Gastroesophageal sphincter (tissue), 4 donors: ENCODE results near the gene PCDHGA1. TPM values are rescaled to one million over a fixed set of nuclear protein-coding genes. Genes with fewer than 3 reads are reported as not detected.
"Not testable (repeated sequence)": the region's sequence is repeated elsewhere in the genome, so short reads cannot be mapped to it uniquely, and the experiment has no call there.

Experiments used
- ATAC-seq: fragments of 150-250 bp; one replicate; pipeline ENCODE4 v1.9.1; 2016; ENCODE audit warnings: mild to moderate bottlenecking, moderate library complexity
- H3K27ac ChIP-seq, 4 donors: fragments of 200-600 bp; sonication (generic) in 3 of 4; 1 replicate in 3 of 4; 2 replicates in 1 of 4; pipeline ENCODE4 v1.5.1; 2016 to 2019
- H3K27me3 ChIP-seq: fragments of 200-600 bp; sonication (generic); one replicate; pipeline ENCODE4 v1.5.1; 2019
- H3K36me3 ChIP-seq, 2 donors: fragments of 200-600 bp; sonication (generic); one replicate each; pipeline ENCODE4 v1.5.1; 2019; ENCODE audit warnings: control low read depth in 1 of 2
- H3K4me1 ChIP-seq, 3 donors: fragments of 200-600 bp; sonication (generic); 1 replicate in 2 of 3; 2 replicates in 1 of 3; pipeline ENCODE4 v1.5.1; 2016 to 2019; ENCODE audit warnings: control low read depth in 2 of 3
- H3K4me3 ChIP-seq, 2 donors: fragments of 200-600 bp; sonication (generic); one replicate each; pipeline ENCODE4 v1.5.1; 2019; ENCODE audit warnings: mild to moderate bottlenecking in 1 of 2, moderate library complexity in 1 of 2
- H3K9me3 ChIP-seq, 3 donors: fragments of 200-600 bp; sonication (generic); one replicate each; pipeline ENCODE4 v1.5.1; 2017 to 2019; ENCODE audit warnings: control low read depth in 2 of 3
- EP300 ChIP-seq: sonication (generic); formaldehyde crosslinking; IDR thresholded peaks from one replicate; pipeline ENCODE4 v1.6.1; 2017; ENCODE audit warnings: antibody characterized with exemption, mild to moderate bottlenecking
- POLR2A ChIP-seq, 2 donors: fragments of 450-650 bp; IDR thresholded peaks; one replicate each; pipeline ENCODE4 v1.6.1; 2017; ENCODE audit warnings: antibody characterized with exemption in 2 of 2, mild to moderate bottlenecking in 2 of 2, moderate library complexity in 1 of 2
- POLR2AphosphoS5 ChIP-seq: sonication (generic); formaldehyde crosslinking; IDR thresholded peaks from one replicate; pipeline ENCODE4 v1.6.1; 2017; ENCODE audit warnings: antibody characterized with exemption
- WGBS, 2 donors: methylation state at CpG; one replicate each; pipeline ENCODE4 v1.1.5; 2018; ENCODE audit warnings: low coverage in 1 of 2; 5-methylcytosine and 5-hydroxymethylcytosine counted together
- total RNA-seq, 4 donors: library from RNA; depleted of rRNA; stranded (reverse); fragments of >200 nt; gene quantifications; one replicate each; pipeline ENCODE4 v1.1.0, GENCODE V29; 2016
- TF ChIP-seq, protein P1 (sequence below), 4 experiments: fragments of 200-600 bp in 2 of 4; fragments of 450-650 bp in 2 of 4; sonication (generic) in 1 of 4; IDR thresholded peaks; one replicate each; pipeline ENCODE4 v1.5.1; 2017 to 2019; ENCODE audit warnings: antibody characterized with exemption in 4 of 4, mild to moderate bottlenecking in 2 of 4, moderate library complexity in 2 of 4

PCDHGA1 gene
- total RNA-seq, 4 donors from 2014 or later = 0.67 to 1.3 (median 1.1) TPM

DNA sequence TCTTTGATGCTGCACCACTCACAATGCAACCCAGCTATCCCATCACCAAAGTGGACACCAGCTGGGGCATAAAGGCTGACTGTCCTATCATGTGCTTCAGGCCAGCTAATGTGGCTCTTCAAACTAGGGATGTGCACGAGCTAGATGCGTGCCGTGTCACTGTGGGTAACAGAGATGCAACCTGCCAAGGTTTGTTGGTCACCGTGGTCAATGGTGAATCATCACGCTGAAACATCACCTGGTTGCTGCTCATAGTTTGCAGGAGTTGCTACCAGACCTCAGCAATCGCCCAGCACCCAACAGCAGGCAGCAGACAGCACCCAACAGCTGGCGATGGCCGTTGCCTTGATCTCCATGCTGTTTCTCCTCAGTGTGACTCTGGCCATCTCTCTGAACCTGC, 2.1 kb upstream of the PCDHGA1 start:
- Histone ChIP-seq H3K4me1 (peaks cover 0 to 7% (median 0%) of the 10 kb centered on the region in 3 donors), H3K27ac (no peak overlapping the region), H3K36me3 (peaks cover 0 to 8% of the 10 kb centered on the region in 2 donors), H3K27me3 (peaks cover 21% of the 10 kb centered on the region), H3K9me3 (peaks cover 0 to 66% (median 0%) of the 10 kb centered on the region in 3 donors), H3K4me3 (no peak overlapping the region)
- 81% methylated on average over 6 of the region's 8 CpGs; no CpG with 5 or more reads in 1 of the 2 donors for WGBS, 2 donors
- TF ChIP-seq EP300 = no peak
- no peak for TF ChIP-seq POLR2AphosphoS5
- TF ChIP-seq, protein P1, sequence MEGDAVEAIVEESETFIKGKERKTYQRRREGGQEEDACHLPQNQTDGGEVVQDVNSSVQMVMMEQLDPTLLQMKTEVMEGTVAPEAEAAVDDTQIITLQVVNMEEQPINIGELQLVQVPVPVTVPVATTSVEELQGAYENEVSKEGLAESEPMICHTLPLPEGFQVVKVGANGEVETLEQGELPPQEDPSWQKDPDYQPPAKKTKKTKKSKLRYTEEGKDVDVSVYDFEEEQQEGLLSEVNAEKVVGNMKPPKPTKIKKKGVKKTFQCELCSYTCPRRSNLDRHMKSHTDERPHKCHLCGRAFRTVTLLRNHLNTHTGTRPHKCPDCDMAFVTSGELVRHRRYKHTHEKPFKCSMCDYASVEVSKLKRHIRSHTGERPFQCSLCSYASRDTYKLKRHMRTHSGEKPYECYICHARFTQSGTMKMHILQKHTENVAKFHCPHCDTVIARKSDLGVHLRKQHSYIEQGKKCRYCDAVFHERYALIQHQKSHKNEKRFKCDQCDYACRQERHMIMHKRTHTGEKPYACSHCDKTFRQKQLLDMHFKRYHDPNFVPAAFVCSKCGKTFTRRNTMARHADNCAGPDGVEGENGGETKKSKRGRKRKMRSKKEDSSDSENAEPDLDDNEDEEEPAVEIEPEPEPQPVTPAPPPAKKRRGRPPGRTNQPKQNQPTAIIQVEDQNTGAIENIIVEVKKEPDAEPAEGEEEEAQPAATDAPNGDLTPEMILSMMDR (IDR thresholded peaks at IDR 0.05) = no peak
- TF ChIP-seq POLR2A (IDR thresholded peaks at IDR 0.05) = no peak
- ATAC-seq = no peak

DNA sequence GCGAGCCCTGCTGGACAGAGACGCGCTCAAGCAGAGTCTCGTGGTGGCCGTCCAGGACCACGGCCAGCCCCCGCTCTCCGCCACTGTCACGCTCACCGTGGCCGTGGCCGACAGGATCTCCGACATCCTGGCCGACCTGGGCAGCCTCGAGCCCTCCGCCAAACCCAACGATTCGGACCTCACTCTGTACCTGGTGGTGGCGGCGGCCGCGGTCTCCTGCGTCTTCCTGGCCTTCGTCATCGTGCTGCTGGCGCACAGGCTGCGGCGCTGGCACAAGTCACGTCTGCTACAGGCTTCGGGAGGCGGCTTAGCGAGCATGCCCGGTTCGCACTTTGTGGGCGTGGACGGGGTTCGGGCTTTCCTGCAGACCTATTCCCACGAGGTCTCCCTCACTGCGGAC, 2.3 kb downstream of the PCDHGA1 start:
- peaks cover 0 to 98% (median 2%) of the 10 kb centered on the region in 3 donors for H3K9me3 ChIP-seq
- not testable (repeated sequence) for ATAC-seq, H3K4me3 ChIP-seq, H3K36me3 ChIP-seq, H3K27ac ChIP-seq, H3K4me1 ChIP-seq
- 40% methylated on average over 4 of the region's 39 CpGs; no CpG with 5 or more reads in 1 of the 2 donors for WGBS, 2 donors
- H3K27me3 ChIP-seq = peaks cover 32% of the 10 kb centered on the region

DNA sequence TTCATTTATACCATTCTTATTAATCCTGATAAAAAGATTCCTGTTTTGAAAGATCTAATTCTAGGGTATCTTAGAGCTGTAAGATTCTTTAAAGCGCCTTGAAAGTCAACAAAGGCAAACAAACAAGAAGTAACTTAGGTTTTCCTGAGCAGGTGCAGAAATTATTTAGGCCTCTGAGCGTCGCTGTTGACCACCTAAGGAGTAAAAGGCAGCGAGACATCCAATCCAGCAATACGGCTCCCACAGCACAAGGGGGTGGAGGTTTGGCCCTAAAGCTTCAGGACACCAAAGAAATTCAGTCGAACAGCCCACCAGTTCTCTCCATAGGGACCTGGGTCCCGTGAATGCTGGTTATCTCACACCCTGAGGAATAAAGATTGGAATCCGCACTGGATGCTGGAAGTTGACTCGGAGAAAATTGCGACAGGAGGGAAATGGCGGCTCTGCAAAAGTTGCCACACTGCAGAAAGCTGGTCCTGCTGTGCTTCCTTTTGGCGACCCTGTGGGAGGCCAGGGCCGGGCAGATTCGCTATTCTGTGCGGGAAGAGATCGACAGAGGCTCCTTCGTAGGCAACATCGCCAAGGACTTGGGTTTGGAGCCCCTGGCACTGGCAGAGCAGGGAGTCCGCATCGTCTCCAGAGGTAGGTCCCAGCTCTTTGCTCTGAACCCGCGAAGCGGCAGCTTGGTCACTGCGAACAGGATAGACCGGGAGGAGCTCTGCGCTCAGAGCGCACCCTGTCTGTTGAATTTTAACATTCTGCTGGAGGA, 8.4 kb downstream of the PCDHGA1 start, which contains the start of gene PCDHGA2:
PCDHGA2 (plus strand) TSS at position 223 of the 769 bp plus-strand sequence.
- H3K9me3 ChIP-seq = peaks cover 0 to 98% (median 2%) of the 10 kb centered on the region in 3 donors
- 2 to 9% methylated on average over 6 to 14 of the region's 27 CpGs for WGBS, 2 donors
- H3K4me3 ChIP-seq = peak within 1 kb of the TSS in 1 of 2 donors; percentile 35
- ATAC-seq = no peak
- H3K27me3 ChIP-seq = peaks cover 46% of the 10 kb centered on the region
- H3K4me1 ChIP-seq = no peaks in the 10 kb centered on the region
- no peak for TF ChIP-seq POLR2AphosphoS5
- TF ChIP-seq, protein P1 (IDR thresholded peaks at IDR 0.05) = peak in 3 of 4 experiments; percentile 23 to 38 (median 30)
- peak within 1 kb of the TSS in 1 of 4 donors; percentile 4 for H3K27ac ChIP-seq
- H3K36me3 ChIP-seq = no peaks in the 10 kb centered on the region

DNA sequence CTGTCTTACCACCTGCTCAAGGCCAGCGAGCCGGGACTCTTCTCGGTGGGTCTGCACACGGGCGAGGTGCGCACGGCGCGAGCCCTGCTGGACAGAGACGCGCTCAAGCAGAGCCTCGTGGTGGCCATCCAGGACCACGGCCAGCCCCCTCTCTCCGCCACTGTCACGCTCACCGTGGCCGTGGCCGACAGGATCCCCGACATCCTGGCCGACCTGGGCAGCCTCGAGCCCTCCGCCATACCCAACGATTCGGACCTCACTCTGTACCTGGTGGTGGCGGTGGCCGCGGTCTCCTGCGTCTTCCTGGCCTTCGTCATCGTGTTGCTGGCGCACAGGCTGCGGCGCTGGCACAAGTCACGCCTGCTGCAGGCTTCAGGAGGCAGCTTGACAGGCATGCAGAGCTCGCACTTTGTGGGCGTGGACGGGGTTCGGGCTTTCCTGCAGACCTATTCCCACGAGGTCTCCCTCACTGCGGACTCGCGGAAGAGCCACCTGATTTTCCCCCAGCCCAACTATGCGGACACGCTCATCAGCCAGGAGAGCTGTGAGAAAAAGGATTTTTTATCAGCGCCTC, 10.6 kb downstream of the PCDHGA1 start:
- H3K4me3 ChIP-seq, ATAC-seq, H3K4me1 ChIP-seq, H3K27ac ChIP-seq, H3K36me3 ChIP-seq: not testable (repeated sequence)
- Histone ChIP-seq H3K9me3 (peaks cover 2 to 100% (median 5%) of the 10 kb centered on the region in 3 donors), H3K27me3 (peaks cover 61% of the 10 kb centered on the region)
- WGBS, 2 donors = 40 to 67% methylated on average over 1 to 8 of the region's 45 CpGs

DNA sequence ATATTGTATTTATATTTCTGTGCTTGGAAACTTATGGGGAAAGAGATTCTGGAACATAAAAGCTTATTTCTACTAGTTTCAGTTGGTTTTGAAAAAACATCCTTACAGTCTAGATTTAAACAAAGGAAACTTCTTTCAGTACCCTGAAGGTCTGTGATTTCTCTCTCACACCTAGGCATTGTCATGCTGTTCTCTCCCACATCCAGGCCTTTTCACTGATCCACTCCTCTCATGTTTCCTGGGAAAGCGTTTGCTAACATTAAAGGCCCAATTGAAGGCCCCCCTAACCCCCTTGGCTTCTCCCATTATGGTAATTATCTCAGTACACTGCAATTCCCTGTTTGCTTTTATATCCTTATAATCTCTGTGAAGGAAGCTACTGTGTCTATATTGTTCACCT, 12.5 kb downstream of the PCDHGA1 start:
- ATAC-seq = no peak
- TF ChIP-seq POLR2AphosphoS5 (no peak), POLR2A (IDR thresholded peaks at IDR 0.05) (no peak), EP300 (no peak)
- TF ChIP-seq, protein P1 (IDR thresholded peaks at IDR 0.05) = no peak

More for the DNA sequence above, 12.5 kb downstream of the PCDHGA1 start:
- no peak overlapping the region for H3K4me3 ChIP-seq
- peaks cover 67% of the 10 kb centered on the region for H3K27me3 ChIP-seq
- H3K4me1 ChIP-seq = no peaks in the 10 kb centered on the region
- H3K36me3 ChIP-seq = peaks cover 0 to 6% of the 10 kb centered on the region in 2 donors
- no peak overlapping the region for H3K27ac ChIP-seq
- 21% methylated on average over 1 of the region's 1 CpG; no CpG with 5 or more reads in 1 of the 2 donors for WGBS, 2 donors
- peaks cover 0 to 99% (median 5%) of the 10 kb centered on the region in 3 donors for H3K9me3 ChIP-seq
